Esophagus squamous epithelium (tissue), 5 donors: ENCODE measurements around the gene NOTUM. TPM values are rescaled to one million over a fixed set of nuclear protein-coding genes. Genes with fewer than 3 reads are reported as not detected.

Experiments
- DNase-seq: peaks from one replicate; lab custom pipeline; 2025; lab: John Stamatoyannopoulos, UW
- H3K27ac ChIP-seq, 4 donors: fragments of 200-600 bp; sonication (generic); one replicate each; pipeline ENCODE4 v1.5.1; 2016 to 2019; ENCODE audit warnings: mild to moderate bottlenecking in 1 of 4
- H3K27me3 ChIP-seq, 4 donors: fragments of 200-600 bp; sonication (generic); 1 replicate in 3 of 4; 2 replicates in 1 of 4; pipeline versions ENCODE4 v1.5.1 to v1.6.0; 2017 to 2021; ENCODE audit warnings: antibody characterized with exemption in 1 of 4
- H3K36me3 ChIP-seq, 3 donors: fragments of 200-600 bp; sonication (generic); one replicate each; pipeline ENCODE4 v1.5.1; 2016 to 2019
- H3K4me1 ChIP-seq, 3 donors: fragments of 200-600 bp; sonication (generic); one replicate each; pipeline ENCODE4 v1.5.1; 2017 to 2019
- H3K4me3 ChIP-seq, 4 donors: fragments of 200-600 bp; sonication (generic); 1 replicate in 3 of 4; 2 replicates in 1 of 4; pipeline ENCODE4 v1.5.1; 2016 to 2019; ENCODE audit warnings: mild to moderate bottlenecking in 2 of 4, moderate library complexity in 1 of 4
- H3K9me3 ChIP-seq, 3 donors: fragments of 200-600 bp; sonication (generic); one replicate each; pipeline ENCODE4 v1.5.1; 2016 to 2019
- CTCF ChIP-seq, 6 experiments: fragments of 450-650 bp in 4 of 6; fragments of 200-600 bp in 2 of 6; sonication (generic) in 2 of 6; IDR thresholded peaks; one replicate each; pipeline ENCODE4 v1.5.1; 2016 to 2019; ENCODE audit warnings: antibody characterized with exemption in 6 of 6, mild to moderate bottlenecking in 4 of 6, moderate library complexity in 4 of 6
- POLR2A ChIP-seq, 4 donors: fragments of 450-650 bp; IDR thresholded peaks; one replicate each; pipeline ENCODE4 v1.6.1; 2017; ENCODE audit warnings: antibody characterized with exemption in 4 of 4, mild to moderate bottlenecking in 4 of 4, moderate library complexity in 3 of 4
- WGBS, 2 donors: methylation state at CpG; one replicate each; pipeline ENCODE4 v1.1.5; 2018; 5-methylcytosine and 5-hydroxymethylcytosine counted together
- intact Hi-C: fragments of 100-400 bp; cut with DNase I; formaldehyde crosslinking; loops from one replicate; pipeline ENCODE4 v1.15.0; 2022
- total RNA-seq, 4 donors: library from RNA; depleted of rRNA; stranded (reverse); fragments of >200 nt; gene quantifications; one replicate each; pipeline ENCODE4 v1.1.0, GENCODE V29; 2016
- donor health status: DM: yes; HTN: yes; CAD: no.

Gene NOTUM
- total RNA-seq, 4 donors from 2014 or later, result 0.11 to 0.94 (median 0.19) TPM; not detected in 1

DNA sequence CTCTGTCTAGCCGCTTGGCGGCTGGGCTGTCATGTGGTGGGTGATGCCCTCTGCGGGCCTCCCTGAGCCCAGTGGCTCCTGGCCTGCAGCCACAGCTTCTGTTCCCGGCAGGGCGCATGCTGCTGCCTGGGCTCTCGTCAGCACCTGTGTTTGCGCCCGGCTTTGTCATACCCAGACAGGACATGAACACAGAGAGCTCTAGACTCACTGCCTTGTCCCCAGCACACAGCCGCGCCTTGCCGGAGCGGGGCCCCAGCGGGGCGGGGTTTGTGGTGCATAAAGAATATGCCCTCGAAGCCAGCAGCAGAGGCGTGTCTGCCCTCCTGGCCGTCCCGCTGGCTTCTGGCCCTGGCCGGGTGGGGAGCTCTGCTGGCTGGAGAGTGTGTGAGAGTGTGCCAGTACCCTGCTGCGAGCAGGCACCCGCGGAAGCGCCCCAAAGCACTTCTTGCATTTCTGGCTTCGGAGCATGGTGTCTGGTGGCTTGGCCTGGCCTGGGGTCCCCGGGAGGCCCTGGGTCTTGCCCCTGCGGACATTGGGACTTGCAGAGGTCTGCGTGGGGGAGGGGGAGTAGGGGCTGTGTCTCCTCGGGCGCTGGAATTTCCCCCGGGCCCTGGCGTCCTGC is 30.8 kb upstream of the NOTUM start:
- no peaks in the 10 kb centered on the region for H3K27me3 ChIP-seq
- peak overlapping the region; percentile 56 to 82 (median 69) for H3K27ac ChIP-seq
- peak overlapping the region in 3 of 4 donors; percentile 4 to 51 (median 17) for H3K4me3 ChIP-seq
- H3K36me3 ChIP-seq, result peaks cover 0 to 53% (median 0%) of the 10 kb centered on the region in 3 donors
- intact Hi-C loops, result no loop called here
- 20% methylated on average over 2 of the region's 31 CpGs; no CpG with 5 or more reads in 1 of the 2 donors for whole genome bisulfite sequencing, 2 donors
- TF ChIP-seq CTCF (IDR thresholded peaks at IDR 0.05), result no peak
- peak in 1 of 4 donors; percentile 45 for TF ChIP-seq POLR2A (IDR thresholded peaks at IDR 0.05)
- DNase-seq, result no peak
- H3K9me3 ChIP-seq, result no peaks in the 10 kb centered on the region
- peaks cover 19 to 51% (median 22%) of the 10 kb centered on the region in 3 donors for H3K4me1 ChIP-seq

GRCh38 chr17:81990836-81991683 is 30.1 kb upstream of the NOTUM start:
- WGBS, 2 donors, result 67 to 90% methylated on average over 7 to 12 of the region's 25 CpGs
- peak overlapping the region; percentile 56 to 82 (median 69) for H3K27ac ChIP-seq
- peaks cover 19 to 51% (median 22%) of the 10 kb centered on the region in 3 donors for H3K4me1 ChIP-seq
- TF ChIP-seq POLR2A (IDR thresholded peaks at IDR 0.05) (no peak), CTCF (IDR thresholded peaks at IDR 0.05) (no peak)
- no peaks in the 10 kb centered on the region for H3K9me3 ChIP-seq
- H3K36me3 ChIP-seq, result peaks cover 0 to 53% (median 2%) of the 10 kb centered on the region in 3 donors
- intact Hi-C loops, result no loop called here
- H3K4me3 ChIP-seq, result peak overlapping the region in 1 of 4 donors; percentile 51
- H3K27me3 ChIP-seq, result no peaks in the 10 kb centered on the region
- DNase-seq, result no peak

- 64 to 80% methylated on average over 22 to 24 of the region's 26 CpGs for WGBS, 2 donors
- Histone ChIP-seq H3K36me3 (peaks cover 0 to 64% (median 14%) of the 10 kb centered on the region in 3 donors), H3K9me3 (no peaks in the 10 kb centered on the region), H3K27me3 (no peaks in the 10 kb centered on the region), H3K27ac (no peak overlapping the region), H3K4me1 (peaks cover 12 to 44% (median 14%) of the 10 kb centered on the region in 3 donors), H3K4me3 (no peak overlapping the region)
- TF ChIP-seq CTCF (IDR thresholded peaks at IDR 0.05) (no peak), POLR2A (IDR thresholded peaks at IDR 0.05) (no peak)
- intact Hi-C loops, result no loop called here
- DNase-seq, result no peak
Measured at GRCh38 chr17:81987161-81987770, 26.3 kb upstream of the NOTUM start.

GRCh38 chr17:81986606-81987005 is 25.6 kb upstream of the NOTUM start:
- H3K36me3 ChIP-seq, result peaks cover 0 to 64% (median 14%) of the 10 kb centered on the region in 3 donors
- H3K4me1 ChIP-seq, result peaks cover 7 to 41% (median 8%) of the 10 kb centered on the region in 3 donors
- WGBS, 2 donors, result 96 to 97% methylated on average over 15 to 19 of the region's 26 CpGs

More at GRCh38 chr17:81986606-81987005, 25.6 kb upstream of the NOTUM start:
- Histone ChIP-seq H3K27ac (no peak overlapping the region), H3K4me3 (no peak overlapping the region), H3K27me3 (no peaks in the 10 kb centered on the region), H3K9me3 (no peaks in the 10 kb centered on the region)
- intact Hi-C loops, result no loop called here
- no peak for TF ChIP-seq POLR2A (IDR thresholded peaks at IDR 0.05)
- TF ChIP-seq CTCF (IDR thresholded peaks at IDR 0.05), result no peak
- no peak for DNase-seq
